Measurements from ENCODE around the gene ZRANB3. TPM values are rescaled to one million over a fixed set of nuclear protein-coding genes. Genes with fewer than 3 reads are reported as not detected.
"Not testable (repeated sequence)": the region's sequence is repeated elsewhere in the genome, so short reads cannot be mapped to it uniquely, and the experiment has no call there.

Gene ZRANB3
- total and polyA plus RNA-seq, 9 donors: 2.6 to 11.4 (median 7.1) TPM

GRCh38 chr2:135547311-135547710 lies 16.3 kb upstream of the ZRANB3 start:
- Histone ChIP-seq H3K36me3 (no peaks in the 10 kb centered on the region), H3K4me1 (ENCODE audit: insufficient read depth) (no peaks in the 10 kb centered on the region), H3K4me3 (no peak overlapping the region), H3K27me3 (no peaks in the 10 kb centered on the region), H3K9me3 (no peaks in the 10 kb centered on the region), H3K27ac (no peak overlapping the region)
- intact Hi-C loops (cut with DNase I): no loop called here
- 93 to 95% (median 95%) methylated on average over 3 of the region's 3 CpGs for WGBS, 3 donors
- DNase-seq: no peak
- TF ChIP-seq EP300 (IDR thresholded peaks at IDR 0.05) (no peak), POLR2A (IDR thresholded peaks at IDR 0.05) (no peak), CTCF (IDR thresholded peaks at IDR 0.05) (no peak)

DNA sequence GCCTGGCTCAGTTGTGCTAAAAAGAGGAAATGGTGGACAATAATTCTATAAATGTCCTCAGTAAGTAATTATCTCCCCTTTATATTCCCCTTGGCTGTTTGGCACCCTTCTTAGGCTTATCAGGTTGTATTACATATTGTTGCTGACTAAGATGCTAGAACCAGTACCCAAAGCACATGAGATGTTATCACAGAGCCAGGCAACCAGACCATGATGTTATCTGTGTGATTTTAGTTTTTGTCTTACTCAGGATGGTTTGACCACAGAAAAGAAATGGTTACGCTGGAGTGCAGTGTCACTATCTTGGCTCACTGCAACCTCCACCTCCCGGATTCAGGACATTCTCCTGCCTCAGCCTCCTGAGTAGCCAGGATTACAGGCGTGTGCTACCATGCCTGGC lies 15.4 kb upstream of the ZRANB3 start:
- DNase-seq: no peak
- Histone ChIP-seq H3K4me1 (ENCODE audit: insufficient read depth) (no peaks in the 10 kb centered on the region), H3K36me3 (no peaks in the 10 kb centered on the region), H3K27ac (no peak overlapping the region), H3K4me3 (no peak overlapping the region), H3K9me3 (no peaks in the 10 kb centered on the region), H3K27me3 (no peaks in the 10 kb centered on the region)
- TF ChIP-seq POLR2A (IDR thresholded peaks at IDR 0.05) (no peak), EP300 (IDR thresholded peaks at IDR 0.05) (no peak), CTCF (IDR thresholded peaks at IDR 0.05) (no peak)
- intact Hi-C loops (cut with DNase I): no loop called here
- WGBS, 3 donors: 91 to 97% (median 96%) methylated on average over 3 of the region's 3 CpGs

GRCh38 chr2:135533545-135533944 lies 2.5 kb upstream of the ZRANB3 start:
- intact Hi-C loops (cut with DNase I); H3K27ac ChIP-seq; H3K9me3 ChIP-seq; DNase-seq; H3K27me3 ChIP-seq; H3K36me3 ChIP-seq; H3K4me3 ChIP-seq; H3K4me1 ChIP-seq (ENCODE audit: insufficient read depth): not testable (repeated sequence)
- 96 to 97% (median 97%) methylated on average over 15 of the region's 15 CpGs for WGBS, 3 donors

DNA sequence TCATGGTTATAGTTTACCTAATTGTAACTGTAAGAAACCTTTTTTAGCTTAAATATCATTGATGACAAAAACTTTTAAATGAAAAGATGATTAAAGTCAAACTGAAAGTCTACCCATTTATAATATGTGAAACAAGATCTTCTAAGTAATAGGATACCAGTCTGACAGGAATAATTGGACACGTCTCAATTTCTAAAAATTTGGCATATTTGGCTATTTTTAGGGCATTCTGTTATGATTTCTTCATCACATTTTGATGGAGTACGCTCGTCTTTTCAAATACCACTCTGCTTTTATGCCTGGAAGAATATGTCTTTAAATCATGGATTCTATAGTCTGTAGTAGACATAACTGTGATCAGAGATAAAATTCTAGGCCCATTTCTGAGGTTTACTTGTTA lies 1.6 kb upstream of the ZRANB3 start:
- peaks cover 4% of the 10 kb centered on the region for H3K4me1 ChIP-seq (ENCODE audit: insufficient read depth)
- H3K27ac ChIP-seq: no peak overlapping the region
- no peaks in the 10 kb centered on the region for H3K36me3 ChIP-seq
- WGBS, 3 donors: 55 to 64% (median 57%) methylated on average over 3 of the region's 3 CpGs
- H3K27me3 ChIP-seq: no peaks in the 10 kb centered on the region
- TF ChIP-seq POLR2A (IDR thresholded peaks at IDR 0.05) (no peak), EP300 (IDR thresholded peaks at IDR 0.05) (no peak), CTCF (IDR thresholded peaks at IDR 0.05) (no peak)
- DNase-seq: no peak
- no peak overlapping the region for H3K4me3 ChIP-seq
- intact Hi-C loops (cut with DNase I): no loop called here
- no peaks in the 10 kb centered on the region for H3K9me3 ChIP-seq

DNA sequence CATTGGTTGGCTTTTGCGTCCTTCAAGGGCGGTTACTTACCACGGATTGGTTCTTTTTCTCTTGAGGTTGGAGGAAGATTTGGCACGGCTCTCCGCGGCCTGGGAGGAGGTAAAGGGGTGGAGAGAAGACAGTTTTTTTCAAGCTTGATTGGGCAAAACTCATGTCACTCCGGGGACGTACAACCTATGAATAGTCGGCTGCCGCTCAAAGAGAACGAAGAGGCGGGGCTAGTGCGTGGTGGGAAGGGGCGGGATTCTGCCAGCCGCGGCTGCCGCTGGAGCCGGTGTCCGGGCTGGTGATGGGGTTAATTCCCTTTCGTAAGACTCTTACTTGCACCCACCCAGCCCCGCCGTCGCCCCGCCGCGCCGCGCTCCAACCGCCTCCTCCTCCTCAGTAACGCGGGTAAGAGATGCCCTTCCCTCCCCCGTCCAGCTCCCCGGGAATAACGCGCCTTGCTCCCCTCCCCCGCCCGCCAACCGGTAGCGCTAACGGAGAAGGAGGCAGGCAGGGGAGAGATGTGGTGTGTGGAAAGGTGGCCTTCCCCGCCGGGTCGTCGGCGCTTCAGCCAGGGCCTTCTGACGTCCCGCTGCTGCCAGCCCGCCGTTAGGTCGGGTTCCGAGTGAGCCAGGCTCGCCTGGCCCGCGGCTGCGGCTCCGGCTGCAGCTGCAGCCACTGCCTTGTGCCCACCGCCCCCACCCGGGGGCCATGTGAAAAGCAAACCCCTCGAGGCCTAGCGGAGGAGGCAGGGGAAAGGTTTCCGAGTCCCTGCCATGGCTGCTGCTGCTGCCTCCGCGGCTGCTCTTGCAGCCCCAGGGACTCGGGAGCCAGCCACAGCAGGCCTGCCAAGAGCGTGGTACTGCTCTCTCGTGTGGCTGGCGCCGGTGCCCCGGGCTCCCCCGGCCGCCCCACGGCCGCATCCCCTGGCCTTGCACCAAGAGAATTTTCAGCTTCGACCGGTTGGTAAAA lies 496 bp upstream of the ZRANB3 start, which contains the start of gene R3HDM1:
R3HDM1 (plus strand) TSS at position 254 of the 967 bp plus-strand sequence. CDS start 73,362 bp downstream, outside the sequence.
- Histone ChIP-seq H3K27ac (peak within 1 kb of the TSS; percentile 78 to 88), H3K27me3 (no peaks in the 10 kb centered on the region), H3K4me3 (peak within 1 kb of the TSS; percentile 74), H3K9me3 (no peaks in the 10 kb centered on the region), H3K4me1 (ENCODE audit: insufficient read depth) (peaks cover 4% of the 10 kb centered on the region), H3K36me3 (no peaks in the 10 kb centered on the region)
- WGBS, 3 donors: 0 to 1% (median 1%) methylated on average over 71 to 75 of the region's 75 CpGs
- TF ChIP-seq EP300 (IDR thresholded peaks at IDR 0.05) (no peak), CTCF (IDR thresholded peaks at IDR 0.05) (peak in 1 of 3 donors; percentile 6)
- intact Hi-C loops (cut with DNase I): no loop called here
- DNase-seq: peak; percentile 96 to 100 (median 99)

Data from ovary (tissue), 9 donors.